HEK293T (cell line): Measurements from ENCODE around the gene SIRPG.

Experiments
- CTCF ChIA-PET: fragments of 350-600 bp; formaldehyde crosslinking; extraction: SDS; loops from one replicate; lab custom pipeline; 2021; ENCODE audit warnings: antibody characterized with exemption, inconsistent platforms; lab: Yijun Ruan, JAX
- POLR2A ChIA-PET: fragments of 350-600 bp; formaldehyde crosslinking; extraction: SDS; loops from one replicate; lab custom pipeline; 2020; ENCODE audit warnings: antibody characterized with exemption, inconsistent platforms; lab: Yijun Ruan, JAX
- DNase-seq: peaks from one replicate; pipeline ENCODE4 v3.0.0; 2012; ENCODE audit warnings: mixed read lengths; ENCODE audit errors: extremely low spot score
- ARNT ChIP-seq: fragments of 450-650 bp; IDR thresholded peaks from 2 replicates; pipeline ENCODE4 v1.6.1; 2017; ENCODE audit warnings: mild to moderate bottlenecking
- BHLHE40 ChIP-seq: fragments of 450-650 bp; IDR thresholded peaks from 2 replicates; pipeline ENCODE4 v1.6.1; 2016; ENCODE audit warnings: mild to moderate bottlenecking, moderate library complexity, borderline replicate concordance
- CTBP1 ChIP-seq: fragments of 450-650 bp; IDR thresholded peaks from 2 replicates; pipeline ENCODE4 v1.6.1; 2016; ENCODE audit warnings: borderline replicate concordance
- ELF4 ChIP-seq: fragments of 450-650 bp; IDR thresholded peaks from 2 replicates; pipeline ENCODE4 v1.6.1; 2017; ENCODE audit warnings: antibody characterized with exemption
- FOXA1 ChIP-seq: fragments of 450-650 bp; IDR thresholded peaks from 2 replicates; pipeline ENCODE4 v1.6.1; 2016; ENCODE audit warnings: mild to moderate bottlenecking
- FOXK2 ChIP-seq: fragments of 450-650 bp; IDR thresholded peaks from 2 replicates; pipeline ENCODE4 v1.6.1; 2016; ENCODE audit warnings: mild to moderate bottlenecking
- FOXM1 ChIP-seq: fragments of 450-650 bp; IDR thresholded peaks from 2 replicates; pipeline ENCODE4 v1.6.1; 2017; ENCODE audit warnings: mild to moderate bottlenecking, borderline replicate concordance
- HDGF ChIP-seq: fragments of 450-650 bp; IDR thresholded peaks from 2 replicates; pipeline ENCODE4 v1.6.1; 2017; ENCODE audit warnings: antibody characterized with exemption, borderline replicate concordance
- L3MBTL2 ChIP-seq: fragments of 450-650 bp; conservative IDR thresholded peaks from 2 replicates; pipeline ENCODE4 v1.6.1; 2016; ENCODE audit warnings: mild to moderate bottlenecking
- LEF1 ChIP-seq: fragments of 450-650 bp; IDR thresholded peaks from 2 replicates; pipeline ENCODE4 v1.6.1; 2017; ENCODE audit warnings: mild to moderate bottlenecking, borderline replicate concordance
- NFRKB ChIP-seq: fragments of 450-650 bp; IDR thresholded peaks from 2 replicates; pipeline ENCODE4 v1.6.1; 2016; ENCODE audit warnings: mild to moderate bottlenecking, moderate library complexity
- PKNOX1 ChIP-seq: fragments of 450-650 bp; IDR thresholded peaks from 2 replicates; pipeline ENCODE4 v1.6.1; 2016
- SP1 ChIP-seq: fragments of 450-650 bp; IDR thresholded peaks from 2 replicates; pipeline ENCODE4 v1.6.1; 2017
- SUZ12 ChIP-seq: fragments of 450-650 bp; IDR thresholded peaks from 2 replicates; pipeline ENCODE4 v1.6.1; 2016; ENCODE audit warnings: mild to moderate bottlenecking
- TARDBP ChIP-seq: fragments of 450-650 bp; IDR thresholded peaks from 2 replicates; pipeline ENCODE4 v1.6.1; 2016
- ZNF384 ChIP-seq: fragments of 450-650 bp; IDR thresholded peaks from 2 replicates; pipeline ENCODE4 v1.6.1; 2016

The SIRPG gene

GRCh38 chr20:1633535-1633934 is 24.0 kb downstream of the SIRPG start:
- CTCF ChIA-PET = no interaction called here
- POLR2A ChIA-PET = no interaction called here
- DNase-seq = no peak
- TF ChIP-seq NFRKB = no peak
- no peak for TF ChIP-seq ZNF384
- TF ChIP-seq CTBP1 = no peak
- TF ChIP-seq SP1 = no peak
- no peak for TF ChIP-seq LEF1

GRCh38 chr20:1632178-1632577 is 25.4 kb downstream of the SIRPG start:
- TF ChIP-seq FOXM1 = no peak
- DNase-seq = no peak
- CTCF ChIA-PET = no interaction called here
- POLR2A ChIA-PET = no interaction called here

- ChIA-PET CTCF (no interaction called here), POLR2A (no interaction called here)
- DNase-seq = no peak
- no peak for TF ChIP-seq FOXM1
- TF ChIP-seq FOXK2 = no peak
- TF ChIP-seq SUZ12 = no peak
- no peak for TF ChIP-seq ELF4
- TF ChIP-seq TARDBP = no peak
- no peak for TF ChIP-seq PKNOX1
- TF ChIP-seq FOXA1 = no peak
- no peak for TF ChIP-seq CTBP1
- no peak for TF ChIP-seq ZNF384
- TF ChIP-seq SP1 = no peak
- no peak for TF ChIP-seq ARNT
- TF ChIP-seq HDGF = no peak
- TF ChIP-seq LEF1 = no peak
- no peak for TF ChIP-seq L3MBTL2
- no peak for TF ChIP-seq BHLHE40
- no peak for TF ChIP-seq NFRKB
Measured at GRCh38 chr20:1631309-1632151, 26.0 kb downstream of the SIRPG start.

- ChIA-PET POLR2A (no interaction called here), CTCF (no interaction called here)
- TF ChIP-seq ZNF384 (no peak), SUZ12 (no peak), BHLHE40 (no peak)
- DNase-seq = no peak
Measured at GRCh38 chr20:1630186-1630585, 27.4 kb downstream of the SIRPG start.

- POLR2A ChIA-PET = no interaction called here
- DNase-seq = no peak
- TF ChIP-seq HDGF (no peak), ZNF384 (no peak)
- CTCF ChIA-PET = no interaction called here
Measured at GRCh38 chr20:1629321-1629720, 28.3 kb downstream of the SIRPG start.

GRCh38 chr20:1628621-1629020 is 29.0 kb downstream of the SIRPG start:
- CTCF ChIA-PET = no interaction called here
- no peak for DNase-seq
- POLR2A ChIA-PET = no interaction called here
- TF ChIP-seq PKNOX1 (no peak), ZNF384 (no peak), FOXA1 (no peak), CTBP1 (no peak), NFRKB (no peak)

GRCh38 chr20:1627200-1627550 is 30.4 kb downstream of the SIRPG start:
- ChIA-PET CTCF (no interaction called here), POLR2A (no interaction called here)
- no peak for TF ChIP-seq SUZ12
- no peak for TF ChIP-seq PKNOX1
- TF ChIP-seq ELF4 = no peak
- no peak for TF ChIP-seq HDGF
- no peak for TF ChIP-seq FOXA1
- TF ChIP-seq SP1 = no peak
- TF ChIP-seq FOXM1 = no peak
- TF ChIP-seq CTBP1 = no peak
- TF ChIP-seq ARNT = no peak
- no peak for TF ChIP-seq NFRKB
- no peak for TF ChIP-seq BHLHE40
- no peak for TF ChIP-seq TARDBP
- no peak for TF ChIP-seq L3MBTL2
- no peak for TF ChIP-seq ZNF384
- no peak for TF ChIP-seq LEF1

More at GRCh38 chr20:1627200-1627550, 30.4 kb downstream of the SIRPG start:
- no peak for DNase-seq
